SK-N-SH (cell line): Measurements from ENCODE around the gene C1orf174. TPM values are rescaled to one million over a fixed set of nuclear protein-coding genes. Genes with fewer than 3 reads are reported as not detected.

ENCODE experiments used
- CTCF ChIA-PET: fragments of 300-600, 350-600 bp; formaldehyde crosslinking; extraction: SDS; loops from one replicate; lab custom pipeline; 2021; lab: Yijun Ruan, JAX
- POLR2A ChIA-PET: fragments of 350-600 bp; sonication (Branson Sonifier 250); formaldehyde crosslinking; extraction: SDS; loops from one replicate; lab custom pipeline; 2020; ENCODE audit warnings: antibody characterized with exemption, inconsistent platforms; lab: Yijun Ruan, JAX
- DNase-seq: peaks from one replicate; pipeline ENCODE4 v3.0.0; 2012
- H2AFZ ChIP-seq: fragments of 200-600 bp; sonication (generic); 2 replicates; pipeline ENCODE4 v1.8.1; 2016; ENCODE audit warnings: antibody characterized with exemption, mild to moderate bottlenecking, low read depth
- H3F3A ChIP-seq: fragments of 200-600 bp; sonication (generic); replicated peaks from 2 replicates; pipeline ENCODE3; 2016; ENCODE audit warnings: antibody characterized with exemption, mild to moderate bottlenecking; ENCODE audit not compliant: insufficient read depth
- H3K27ac ChIP-seq, 2 experiments: fragments of 200-500 bp in 1 of 2; fragments of 200-600 bp in 1 of 2; sonication (Bioruptor generic) in 1 of 2; sonication (generic), shearing (Covaris generic) in 1 of 2; 2 replicates each; pipeline versions ENCODE4 v1.5.1 to v1.6.1; 2014 to 2016; ENCODE audit warnings: low read depth in 2 of 2, inconsistent platforms in 1 of 2, low read length in 1 of 2, mild to moderate bottlenecking in 1 of 2, mixed read lengths in 1 of 2
- H3K27me3 ChIP-seq: fragments of 200-600 bp; sonication (generic), shearing (Covaris generic); 2 replicates; pipeline ENCODE4 v1.6.1; 2016; ENCODE audit warnings: mixed run types; ENCODE audit not compliant: insufficient read depth
- H3K36me3 ChIP-seq, 2 experiments: fragments of 200-500 bp in 1 of 2; fragments of 200-600 bp in 1 of 2; sonication (Bioruptor generic) in 1 of 2; sonication (generic) in 1 of 2; replicated peaks in 1 of 2; 2 replicates each; pipeline versions ENCODE3 to v1.5.1; 2014 to 2016; ENCODE audit warnings: low read length in 1 of 2, mild to moderate bottlenecking in 1 of 2; ENCODE audit not compliant: insufficient read depth in 2 of 2, control insufficient read depth in 1 of 2
- H3K4me1 ChIP-seq, 2 experiments: fragments of 200-500 bp in 1 of 2; fragments of 200-600 bp in 1 of 2; sonication (Bioruptor generic) in 1 of 2; sonication (generic), shearing (Covaris generic) in 1 of 2; 2 replicates each; pipeline versions ENCODE4 v1.5.1 to v1.6.1; 2014 to 2016; ENCODE audit warnings: low read depth in 1 of 2, low read length in 1 of 2, mixed run types in 1 of 2; ENCODE audit not compliant: insufficient read depth in 2 of 2, control insufficient read depth in 1 of 2
- H3K4me2 ChIP-seq: fragments of 200-600 bp; sonication (generic), shearing (Covaris generic); 2 replicates; pipeline ENCODE4 v1.6.1; 2017; ENCODE audit warnings: mixed run types
- H3K4me3 ChIP-seq, 2 experiments: fragments of 200-500 bp in 1 of 2; fragments of 200-600 bp in 1 of 2; sonication (Bioruptor generic) in 1 of 2; sonication (generic), shearing (Covaris generic) in 1 of 2; 2 replicates each; pipeline versions ENCODE4 v1.5.1 to v1.8.1; 2014 to 2016; ENCODE audit warnings: low read depth in 2 of 2, inconsistent platforms in 1 of 2, low read length in 1 of 2, mild to moderate bottlenecking in 1 of 2, mixed read lengths in 1 of 2, moderate library complexity in 1 of 2
- H3K79me2 ChIP-seq: fragments of 200-600 bp; sonication (generic); 2 replicates; pipeline ENCODE4 v1.8.1; 2017; ENCODE audit warnings: mild to moderate bottlenecking; ENCODE audit not compliant: insufficient read depth
- H3K9ac ChIP-seq: fragments of 200-600 bp; sonication (generic); 2 replicates; pipeline ENCODE4 v1.6.1; 2017; ENCODE audit warnings: mixed run types
- H3K9me2 ChIP-seq: fragments of 200-600 bp; sonication (generic); 2 replicates; pipeline ENCODE4 v1.6.1; 2017; ENCODE audit warnings: mixed run types
- H3K9me3 ChIP-seq: fragments of 200-600 bp; sonication (generic); 2 replicates; pipeline ENCODE4 v1.6.1; 2017; ENCODE audit warnings: mixed run types, mild to moderate bottlenecking, moderate library complexity
- H4K20me1 ChIP-seq: fragments of 200-600 bp; sonication (generic); 2 replicates; pipeline ENCODE4 v1.6.1; 2017; ENCODE audit warnings: mild to moderate bottlenecking, mixed run types; ENCODE audit not compliant: insufficient read depth
- CTCF ChIP-seq: fragments of 200-600 bp; sonication (generic); IDR thresholded peaks from 2 replicates; pipeline ENCODE4 v1.6.1; 2017; ENCODE audit warnings: antibody characterized with exemption, mild to moderate bottlenecking, moderate library complexity
- ELF1 ChIP-seq: IDR thresholded peaks from 2 replicates; pipeline ENCODE4 v1.4.0; 2012
- EZH2phosphoT487 ChIP-seq: fragments of 200-600 bp; sonication (generic); IDR thresholded peaks from 2 replicates; pipeline ENCODE4 v1.6.1; 2017; ENCODE audit warnings: low read depth, mixed run types, mild to moderate bottlenecking, antibody characterized with exemption, moderate library complexity, borderline replicate concordance
- FOSL2 ChIP-seq: IDR thresholded peaks from 2 replicates; pipeline ENCODE4 v1.4.0; 2012; ENCODE audit warnings: low read depth, mild to moderate bottlenecking, moderate library complexity, borderline replicate concordance
- FOXJ3 ChIP-seq: sonication (generic); formaldehyde crosslinking; IDR thresholded peaks from 2 replicates; pipeline ENCODE4 v1.5.1; 2020; ENCODE audit warnings: mild to moderate bottlenecking, missing genetic modification reagents
- GABPA ChIP-seq: IDR thresholded peaks from 2 replicates; pipeline ENCODE4 v1.4.0; 2012; ENCODE audit warnings: low read depth, mild to moderate bottlenecking
- GATA2 ChIP-seq: sonication (generic); formaldehyde crosslinking; IDR thresholded peaks from 2 replicates; pipeline ENCODE4 v1.5.0; 2020; ENCODE audit warnings: mild to moderate bottlenecking, missing genetic modification reagents
- JUND ChIP-seq: IDR thresholded peaks from 2 replicates; pipeline ENCODE4 v1.4.0; 2012
- MAX ChIP-seq: IDR thresholded peaks from 2 replicates; pipeline ENCODE4 v1.4.0; 2012; ENCODE audit warnings: low read depth
- NFIC ChIP-seq: IDR thresholded peaks from 2 replicates; pipeline ENCODE4 v1.4.0; 2012; ENCODE audit warnings: borderline replicate concordance
- NRF1 ChIP-seq: IDR thresholded peaks from 2 replicates; pipeline ENCODE4 v1.6.1; 2012; ENCODE audit warnings: low read depth, mild to moderate bottlenecking, low read length
- POLR2AphosphoS5 ChIP-seq: IDR thresholded peaks from 2 replicates; pipeline ENCODE4 v1.6.1; 2012; ENCODE audit warnings: low read depth, low read length
- RCOR1 ChIP-seq: fragments of 150-350 bp; IDR thresholded peaks from 2 replicates; pipeline ENCODE4 v1.6.1; 2017; ENCODE audit warnings: antibody characterized with exemption, low read length
- REST ChIP-seq: IDR thresholded peaks from 2 replicates; pipeline ENCODE4 v1.6.1; 2012; ENCODE audit warnings: mild to moderate bottlenecking, low read depth, low read length, moderate library complexity
- RXRA ChIP-seq: IDR thresholded peaks from 2 replicates; pipeline ENCODE4 v1.4.0; 2012; ENCODE audit warnings: low read depth, mild to moderate bottlenecking, borderline replicate concordance
- TEAD4 ChIP-seq: IDR thresholded peaks from 2 replicates; pipeline ENCODE4 v1.4.0; 2012; ENCODE audit warnings: mild to moderate bottlenecking, borderline replicate concordance; ENCODE audit not compliant: insufficient read depth
- YY1 ChIP-seq: IDR thresholded peaks from 2 replicates; pipeline ENCODE4 v1.4.0; 2012; ENCODE audit warnings: low read depth, mild to moderate bottlenecking
- ZBTB33 ChIP-seq: IDR thresholded peaks from 2 replicates; pipeline ENCODE4 v1.4.0; 2012; ENCODE audit warnings: low read depth, borderline replicate concordance
- WGBS: methylation state at CpG from one replicate; pipeline ENCODE4 v1.1.6; 2017; ENCODE audit warnings: low lambda C conversion rate; 5-methylcytosine and 5-hydroxymethylcytosine counted together
- polyA plus RNA-seq, 3 experiments: library from polyadenylated mRNA; depleted of rRNA; stranded (reverse); fragments of >200 nt; gene quantifications; 2 replicates each; pipeline ENCODE4 v1.2.3, GENCODE V29; 2012

Gene C1orf174
- polyA plus RNA-seq, 1 of the 3 experiments (the other 2 are of a cell fraction) = 21.4 TPM

- H3K36me3 ChIP-seq = no peaks in the 10 kb centered on the region
- CTCF ChIA-PET = interaction anchor here (0.7 to 2.0 kb wide), 6 partner anchors 8 to 405 kb away, joined by 3 to 5 read pairs (median 4); no protein-coding TSS in a partner anchor
- H3K27me3 ChIP-seq = no peaks in the 10 kb centered on the region
- H3K9me3 ChIP-seq = no peaks in the 10 kb centered on the region
- H3K4me1 ChIP-seq = peaks cover 4 to 16% of the 10 kb centered on the region in 2 experiments; a peak in 1 of 4 replicates
- 54% methylated on average over 4 of the region's 21 CpGs for WGBS
- POLR2A ChIA-PET = interaction anchor here (0.8 kb wide), 1 partner anchor 10 kb away, joined by 3 read pairs; no protein-coding TSS in a partner anchor
- H2AFZ ChIP-seq = peak overlapping the region; percentile 89; the same call in 1 of the 2 replicates
- H3K9ac ChIP-seq = peak overlapping the region; percentile 73; the same call in 1 of the 2 replicates
- TF ChIP-seq TEAD4 (no peak), RCOR1 (no peak)
- no peaks in the 10 kb centered on the region for H3K9me2 ChIP-seq
- H3K27ac ChIP-seq = no peak overlapping the region
- H4K20me1 ChIP-seq = peaks cover 9% of the 10 kb centered on the region; the same call in 1 of the 2 replicates
- H3K4me3 ChIP-seq = peak overlapping the region; percentile 76 to 88
- no peak for DNase-seq
- no peaks in the 10 kb centered on the region for H3F3A ChIP-seq
- H3K4me2 ChIP-seq = peak overlapping the region; percentile 96
- peaks cover 39% of the 10 kb centered on the region for H3K79me2 ChIP-seq
Observed at GRCh38 chr1:3857791-3858129, 42.3 kb downstream of the C1orf174 start.

- peak within 1 kb of the TSS; percentile 76 to 88 for H3K4me3 ChIP-seq
- ChIA-PET POLR2A (interaction anchor here (0.8 kb wide), 1 partner anchor 11 kb away, joined by 3 read pairs; no protein-coding TSS in a partner anchor), CTCF (interaction anchor here (0.7 to 2.0 kb wide), 7 partner anchors 8 to 404 kb away, joined by 3 to 6 read pairs (median 4); no protein-coding TSS in a partner anchor)
- H3K27me3 ChIP-seq = no peaks in the 10 kb centered on the region
- H3K9me3 ChIP-seq = no peaks in the 10 kb centered on the region
- H3K79me2 ChIP-seq = peaks cover 39% of the 10 kb centered on the region
- no peaks in the 10 kb centered on the region for H3K9me2 ChIP-seq
- H3K4me1 ChIP-seq = peaks cover 4 to 16% of the 10 kb centered on the region in 2 experiments; a peak in 1 of 4 replicates
- peak within 1 kb of the TSS; percentile 31 to 66; a peak in 2 of 4 replicates for H3K27ac ChIP-seq
- H3K36me3 ChIP-seq = no peaks in the 10 kb centered on the region
- H3K9ac ChIP-seq = peak within 1 kb of the TSS; percentile 73
- H3K4me2 ChIP-seq = peak within 1 kb of the TSS; percentile 96
- DNase-seq = peak; percentile 100
- peak within 1 kb of the TSS; percentile 89 for H2AFZ ChIP-seq
- 6% methylated on average over 17 of the region's 73 CpGs for WGBS
- no peaks in the 10 kb centered on the region for H3F3A ChIP-seq
- H4K20me1 ChIP-seq = peaks cover 9% of the 10 kb centered on the region; the same call in 1 of the 2 replicates
- TF ChIP-seq POLR2AphosphoS5 (peak; percentile 61; the same call in 1 of the 2 replicates), ZBTB33 (no peak), GABPA (no peak), FOSL2 (no peak), MAX (peak; percentile 65; the same call in 1 of the 2 replicates), EZH2phosphoT487 (no peak), ELF1 (peak; percentile 46), CTCF (no peak), NRF1 (peak; percentile 94), REST (no peak), YY1 (peak; percentile 41; the same call in 1 of the 2 replicates), FOXJ3 (no peak), JUND (no peak), RXRA (no peak), NFIC (no peak), GATA2 (CRISPR knock-in tag) (no peak), RCOR1 (no peak)
Observed at GRCh38 chr1:3856923-3857790, 42.9 kb downstream of the C1orf174 start, which contains the start of the genes CEP104 and DFFB. TSS of gene CEP104 (minus strand) at chr1:3857211. CDS start at chr1:3852407, 4,804 bp downstream. TSS of gene DFFB (plus strand) at chr1:3857476. CDS start at chr1:3857604, 128 bp downstream.
